NCI-H1048 (cell line): ENCODE results near the gene KCNQ4.

Source experiments
- DNase-seq: peaks from one replicate; lab custom pipeline; 2025; lab: John Stamatoyannopoulos, UW

The KCNQ4 gene

DNA sequence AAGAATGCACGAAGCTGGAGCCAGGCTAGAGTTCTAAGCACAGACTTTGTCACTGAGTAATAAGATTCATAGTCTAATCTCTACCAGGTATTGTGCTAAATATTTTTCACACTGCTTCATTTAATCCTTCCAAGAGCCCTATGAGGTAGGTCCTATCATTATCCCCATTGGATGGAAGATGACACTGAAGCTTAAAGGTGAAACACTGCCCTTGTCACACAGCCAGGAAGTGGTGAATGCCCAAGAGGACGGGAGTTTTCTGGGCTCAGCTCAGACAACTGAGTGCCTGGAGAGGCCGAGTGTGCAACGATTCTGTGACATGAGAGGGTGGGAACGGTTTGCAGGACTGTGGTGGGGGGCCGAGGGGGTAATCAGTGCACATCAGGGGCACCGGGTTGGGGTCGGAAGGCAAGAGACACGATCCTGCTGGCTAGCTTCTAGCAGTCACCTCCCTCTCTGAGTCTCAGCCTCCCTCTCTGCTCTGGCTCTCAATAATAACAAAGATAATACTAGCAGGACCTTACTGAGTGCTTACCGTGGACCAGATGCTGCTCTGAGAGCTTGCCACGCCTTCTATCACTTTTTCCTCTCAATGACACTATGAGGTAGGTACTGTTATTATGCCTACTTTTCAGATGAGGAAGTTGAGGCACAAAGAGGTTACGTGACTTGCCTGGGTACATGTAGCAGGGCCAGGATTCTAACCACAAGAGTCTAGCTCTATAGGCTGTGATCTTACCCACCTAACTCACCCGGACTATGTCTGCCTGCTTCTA lies 12.4 kb downstream of the KCNQ4 start:
- DNase-seq: no peak

DNA sequence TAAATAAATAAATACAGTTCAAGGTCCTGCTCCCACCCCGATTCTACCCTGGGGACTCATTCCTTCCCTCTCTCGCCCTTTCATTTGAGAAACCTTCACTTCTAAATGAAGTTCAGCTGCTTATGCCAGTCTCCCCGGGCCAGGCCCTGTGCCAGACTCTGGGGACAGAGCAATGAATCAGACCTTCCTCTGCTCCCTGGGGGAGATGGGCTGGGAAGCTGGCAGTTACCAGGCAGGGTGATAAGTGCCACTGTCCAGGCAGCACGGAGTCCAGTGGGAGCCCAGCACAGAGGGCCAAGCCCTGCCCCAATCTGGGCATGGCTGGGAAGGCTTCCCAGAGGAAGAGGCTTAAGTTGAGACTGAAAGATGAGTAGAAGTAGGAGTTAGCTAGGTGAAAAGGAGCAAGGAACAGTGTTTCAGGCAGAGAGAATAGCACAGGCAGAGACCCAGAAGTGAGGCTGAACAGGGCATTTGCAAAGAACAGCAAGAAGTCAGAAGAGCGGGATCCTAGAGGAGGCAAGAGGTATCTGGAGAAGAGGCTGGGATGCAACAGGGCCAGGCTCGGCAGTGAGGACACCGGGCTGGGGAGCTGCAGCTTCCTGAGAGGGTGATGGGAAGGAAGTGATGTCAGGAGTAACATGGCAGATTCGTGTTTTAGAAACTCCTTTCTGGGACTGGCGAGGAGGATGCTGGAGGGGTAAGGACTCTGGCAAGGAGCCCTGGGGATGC lies 13.5 kb downstream of the KCNQ4 start:
- no peak for DNase-seq

DNA sequence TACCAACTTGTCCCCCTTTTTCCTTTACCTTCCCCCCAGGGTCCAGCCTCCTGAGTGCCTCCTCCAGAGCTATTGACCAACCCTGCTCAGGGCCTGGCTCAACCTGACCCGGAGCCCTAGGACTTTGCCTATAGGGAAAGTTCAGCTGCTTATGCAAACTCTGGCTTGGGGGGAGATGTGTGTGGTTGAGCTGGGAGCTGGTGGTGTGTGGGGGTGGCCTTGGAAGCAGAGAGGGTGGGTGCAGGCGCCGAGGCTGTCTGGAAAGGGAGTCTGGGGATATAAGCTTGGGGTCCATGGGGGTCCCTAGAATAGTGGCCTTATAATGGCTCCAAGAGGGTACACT lies 14.1 kb downstream of the KCNQ4 start:
- DNase-seq: no peak

DNA sequence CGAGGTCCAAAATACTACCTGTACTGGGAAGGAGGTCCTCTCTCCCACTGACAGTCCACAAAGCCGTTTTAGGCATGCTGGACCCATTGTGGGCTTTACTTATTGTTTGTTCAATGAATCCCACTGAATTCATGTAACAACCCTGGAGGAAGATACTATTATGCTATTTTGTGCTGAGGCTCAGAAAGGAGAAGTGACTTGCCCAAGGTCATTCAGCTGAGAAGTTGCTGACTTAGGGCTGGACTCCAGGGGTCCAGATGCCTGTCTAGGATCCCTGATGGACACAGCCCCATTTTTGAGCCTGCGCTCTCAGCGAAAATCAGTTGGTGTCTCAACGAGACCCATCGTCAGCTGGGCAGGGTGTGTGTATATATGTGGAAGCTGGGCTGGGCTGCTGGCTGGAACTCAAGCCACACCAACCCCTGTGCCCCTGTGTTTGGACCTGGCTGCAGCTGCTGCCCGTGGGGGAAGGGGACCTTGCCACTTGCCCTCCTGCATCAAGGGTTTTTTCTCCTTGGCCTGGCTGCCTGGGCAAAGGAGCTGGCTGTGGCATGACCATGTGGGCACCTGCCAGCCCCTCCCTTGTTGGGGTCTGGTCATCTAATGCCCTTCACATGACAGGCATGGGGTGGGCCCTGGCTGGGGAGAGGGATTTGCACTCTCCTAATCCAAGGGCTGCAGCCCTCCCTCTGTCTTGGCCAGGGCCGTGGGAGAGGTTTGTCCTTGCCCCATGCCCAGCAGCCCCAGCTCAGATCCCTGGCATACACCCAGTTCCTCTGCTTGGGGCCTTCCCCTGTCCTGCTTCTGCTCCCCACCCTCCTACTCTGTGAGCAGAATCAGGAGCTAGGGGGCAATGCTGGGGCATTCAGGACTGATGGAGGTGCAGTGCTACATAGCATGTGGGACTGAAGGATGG lies 15.0 kb downstream of the KCNQ4 start:
- no peak for DNase-seq

DNA sequence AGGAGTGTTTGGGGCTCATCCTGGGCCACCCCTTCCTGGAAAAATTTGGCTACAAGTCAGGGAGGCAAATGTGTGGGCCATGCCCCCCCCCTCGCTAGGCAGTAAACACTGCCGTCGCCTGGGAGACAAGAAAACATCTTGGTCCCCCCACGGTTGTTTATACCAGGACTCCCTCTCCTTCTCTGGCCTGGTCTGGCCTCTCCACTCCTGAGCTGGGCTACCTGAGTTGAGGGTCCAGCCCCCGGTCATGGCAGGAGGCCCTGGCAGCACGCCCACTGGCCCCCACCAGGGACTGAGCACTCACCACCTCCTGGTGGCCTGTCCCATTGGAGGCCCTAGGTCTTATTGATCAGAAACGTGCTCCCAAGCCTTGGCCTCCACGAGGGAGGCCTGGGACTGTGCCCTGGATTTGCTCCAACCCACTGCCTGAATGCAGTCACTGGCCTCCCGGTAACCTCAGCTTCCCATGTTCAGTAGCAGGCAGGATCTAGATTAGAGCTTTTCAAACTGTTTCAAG lies 15.8 kb downstream of the KCNQ4 start:
- no peak for DNase-seq

DNA sequence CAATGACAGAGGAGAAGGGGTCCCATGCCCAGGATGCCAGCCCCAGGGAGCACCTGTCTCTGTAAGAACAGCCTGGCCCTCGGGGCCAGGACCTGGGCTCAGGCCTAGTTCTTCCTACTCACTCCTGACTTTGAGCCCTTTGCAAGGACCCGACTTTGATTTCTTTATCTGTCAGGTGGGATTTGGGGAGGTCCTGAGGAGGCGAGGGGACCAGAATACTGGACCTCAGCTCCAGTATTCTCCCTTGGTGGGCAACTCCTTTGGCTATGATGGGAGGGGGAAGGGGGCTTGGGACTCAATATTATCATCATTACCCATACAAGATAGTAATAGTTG lies 18.1 kb downstream of the KCNQ4 start:
- no peak for DNase-seq

DNA sequence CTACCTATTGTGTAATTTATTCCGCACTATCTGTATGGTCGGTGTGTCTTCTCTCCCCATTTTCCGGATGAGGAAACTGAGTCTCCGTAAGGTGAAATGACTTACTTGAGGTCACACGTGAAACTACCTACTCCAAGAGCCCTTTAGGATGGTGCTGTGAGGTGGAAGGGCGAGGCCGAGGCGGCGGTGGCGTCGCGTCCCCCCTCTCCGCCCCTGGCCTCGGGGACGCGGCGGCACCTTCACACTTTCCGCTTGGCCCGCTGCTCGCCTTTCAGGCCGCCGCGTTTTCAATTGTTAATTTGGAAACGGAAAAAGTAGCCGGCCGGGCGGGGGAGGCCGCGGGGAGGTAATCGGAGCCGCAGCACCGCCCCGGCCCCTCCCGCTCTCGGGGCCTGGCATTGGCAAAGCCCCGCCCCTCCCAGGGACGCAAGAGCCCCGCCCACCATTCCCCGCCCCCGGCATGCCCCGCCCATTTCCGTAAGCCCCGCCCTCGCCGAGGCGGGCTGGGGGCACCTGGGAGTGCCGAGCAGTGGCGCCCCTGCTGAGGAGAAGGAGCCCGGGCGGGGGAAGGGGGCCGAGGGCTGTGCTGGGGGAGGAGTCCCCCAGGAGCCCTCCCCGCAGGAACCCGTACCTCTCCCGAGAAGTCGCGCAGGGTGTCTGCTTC lies 18.6 kb downstream of the KCNQ4 start:
- peak; percentile 55 for DNase-seq

DNA sequence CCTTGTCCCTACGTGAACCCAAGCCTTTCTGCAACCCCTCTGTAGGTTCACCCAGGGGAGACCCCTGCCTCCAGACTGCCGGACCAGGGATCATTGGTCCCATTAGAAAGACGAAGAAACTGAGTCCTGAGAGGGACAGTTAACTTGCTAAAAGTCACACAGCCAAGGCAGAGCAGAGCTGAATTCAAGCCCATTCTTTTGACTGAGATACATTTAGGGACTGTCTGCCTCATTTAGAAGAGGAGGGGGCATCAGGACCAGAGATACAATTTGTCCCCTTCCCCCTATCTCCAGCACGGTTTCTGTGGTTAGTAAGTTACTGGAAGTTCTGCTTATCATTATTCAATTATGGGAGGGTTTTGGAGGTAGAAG lies 19.1 kb downstream of the KCNQ4 start:
- no peak for DNase-seq

DNA sequence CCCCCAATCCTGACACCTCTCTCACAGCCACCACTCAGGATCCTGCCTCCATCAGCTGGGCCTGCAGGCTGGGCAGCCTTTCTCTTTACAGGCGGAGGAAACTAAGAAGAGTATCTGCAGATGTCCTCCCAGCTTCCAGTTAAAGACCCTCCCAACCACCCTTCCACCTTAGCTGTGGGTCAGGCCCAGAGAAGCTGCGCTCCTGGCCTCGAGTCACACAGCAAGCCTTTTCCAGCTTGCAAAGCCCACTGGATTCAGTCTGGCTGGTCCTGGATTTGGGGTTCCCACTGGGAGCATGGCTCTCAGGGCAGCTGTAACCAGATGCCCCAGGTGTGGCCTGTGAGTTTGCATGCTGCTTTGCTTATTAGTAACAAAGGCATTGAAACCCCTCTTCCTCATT lies 19.9 kb downstream of the KCNQ4 start:
- DNase-seq: no peak

DNA sequence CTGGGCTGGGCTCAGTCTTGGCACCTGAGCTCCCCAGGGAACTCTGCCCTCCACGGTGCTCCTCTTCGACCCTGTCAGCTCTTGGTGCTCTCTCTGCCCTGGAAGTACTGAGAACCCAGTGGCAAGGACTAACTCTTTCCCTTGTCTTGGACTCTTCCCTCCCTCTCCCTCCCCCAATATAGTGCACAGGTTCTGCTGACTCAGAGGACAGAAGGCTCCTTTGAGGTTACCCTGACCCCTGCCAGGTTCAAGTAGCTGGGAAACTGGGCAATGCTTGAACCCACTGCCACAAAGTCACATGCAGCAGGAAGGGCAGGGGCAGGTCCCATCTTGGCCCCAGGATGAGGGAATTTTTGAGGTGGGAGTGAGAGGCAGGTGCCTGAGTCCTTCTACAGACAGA lies 20.3 kb downstream of the KCNQ4 start:
- no peak for DNase-seq

DNA sequence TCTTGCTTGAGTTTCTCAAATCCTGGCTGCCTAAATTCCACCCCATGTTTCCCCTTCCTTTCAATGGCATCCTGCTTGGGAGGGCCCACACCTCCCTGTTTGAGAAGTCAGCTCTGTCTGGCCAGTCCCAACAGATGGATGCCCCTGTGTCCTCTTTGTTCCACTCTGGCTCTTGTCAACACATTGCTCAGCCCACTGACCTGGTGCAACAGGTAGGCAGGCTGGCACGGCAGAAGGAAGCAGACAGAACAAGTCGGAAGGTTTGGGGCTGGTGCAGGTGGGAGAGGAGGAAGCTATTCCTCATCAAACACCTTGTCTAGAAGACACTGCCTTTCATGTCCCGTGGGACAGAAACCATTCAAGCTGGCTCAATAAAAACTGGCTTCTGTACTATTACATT lies 22.7 kb downstream of the KCNQ4 start:
- no peak for DNase-seq

DNA sequence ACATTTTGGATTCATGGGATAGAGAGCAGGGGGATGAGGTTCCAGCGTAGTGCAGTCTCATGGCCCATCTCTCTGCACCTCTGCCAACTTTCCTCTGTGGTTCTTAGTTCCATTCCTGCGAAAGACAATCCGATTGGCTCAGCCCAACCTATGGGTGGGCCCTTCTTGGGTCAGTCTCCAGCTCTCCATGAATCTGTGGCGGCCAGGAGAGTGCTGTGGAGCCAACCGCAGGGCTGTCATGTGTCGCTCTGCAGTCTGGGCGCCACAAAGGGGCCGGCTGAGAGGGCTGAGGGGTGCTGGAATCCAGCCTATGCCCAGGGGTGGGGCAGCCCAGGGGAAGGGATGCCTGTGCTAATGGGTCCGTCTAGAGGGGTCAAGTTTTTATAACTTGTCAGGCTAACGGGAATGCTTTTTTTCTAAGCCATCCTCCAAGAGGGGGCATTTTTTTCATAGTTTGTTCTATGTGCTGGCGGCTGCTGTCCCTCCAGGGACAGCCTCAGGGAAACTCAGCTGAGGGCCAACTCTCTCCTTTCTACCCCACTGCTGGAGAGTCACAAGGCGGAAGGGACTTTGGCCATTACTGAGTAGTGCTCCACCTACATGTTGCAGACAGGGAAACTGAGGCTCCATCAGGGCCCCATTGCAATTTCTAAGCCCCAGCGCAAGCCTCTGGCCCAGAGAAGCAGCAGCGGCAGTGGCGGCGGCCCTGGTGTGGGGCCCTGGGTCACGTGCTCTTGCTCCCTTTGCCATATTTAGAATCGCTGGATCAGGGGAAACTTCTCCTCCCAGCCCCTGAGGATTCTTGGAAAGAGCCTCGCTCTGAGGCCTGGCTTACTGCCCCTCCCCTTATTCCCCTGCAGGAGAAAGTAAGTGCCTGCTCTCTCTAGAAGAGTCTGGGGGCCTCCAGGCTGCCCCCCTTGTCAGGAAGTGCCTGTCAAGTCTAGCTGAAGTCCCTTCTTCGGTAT lies 23.4 kb downstream of the KCNQ4 start:
- DNase-seq: no peak

DNA sequence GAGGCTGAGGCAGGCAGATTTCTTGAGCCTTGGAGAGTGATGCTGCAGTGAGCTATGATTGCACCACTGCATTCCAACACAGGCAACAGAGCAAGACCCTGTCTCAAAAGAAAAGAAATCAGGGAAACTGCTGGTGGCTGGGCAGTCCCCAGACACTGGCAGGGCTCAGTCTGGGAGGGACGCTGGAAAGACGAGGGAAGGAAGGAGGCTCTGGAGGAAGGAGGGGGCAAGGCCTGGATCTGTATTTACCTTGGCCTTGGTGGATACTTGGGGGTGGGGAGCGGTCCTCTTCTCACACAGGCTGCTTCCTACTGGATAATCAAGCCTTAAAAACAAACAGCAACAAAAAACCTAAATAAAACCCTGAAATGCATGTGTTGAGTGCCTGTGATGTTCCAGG lies 24.4 kb downstream of the KCNQ4 start:
- no peak for DNase-seq

DNA sequence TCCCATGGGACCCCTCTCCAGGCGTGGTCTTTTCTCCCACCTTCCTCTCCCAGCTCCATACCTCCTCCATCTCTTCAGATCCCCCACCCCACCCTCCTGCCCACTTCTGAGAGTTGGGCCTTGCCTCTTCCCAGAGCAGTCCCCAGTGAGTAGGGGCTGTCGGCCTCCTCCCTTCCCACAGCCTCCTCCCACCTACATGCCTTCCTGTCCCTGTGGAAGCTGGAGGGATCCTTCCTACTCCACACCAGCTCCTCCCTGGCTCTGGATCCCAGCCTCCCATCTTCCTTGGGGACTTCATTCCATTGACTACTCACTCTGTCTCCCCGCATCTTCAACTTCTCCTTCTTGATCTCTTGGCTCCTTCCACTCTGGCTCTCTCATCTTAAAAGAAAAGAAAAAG lies 24.9 kb downstream of the KCNQ4 start:
- no peak for DNase-seq

DNA sequence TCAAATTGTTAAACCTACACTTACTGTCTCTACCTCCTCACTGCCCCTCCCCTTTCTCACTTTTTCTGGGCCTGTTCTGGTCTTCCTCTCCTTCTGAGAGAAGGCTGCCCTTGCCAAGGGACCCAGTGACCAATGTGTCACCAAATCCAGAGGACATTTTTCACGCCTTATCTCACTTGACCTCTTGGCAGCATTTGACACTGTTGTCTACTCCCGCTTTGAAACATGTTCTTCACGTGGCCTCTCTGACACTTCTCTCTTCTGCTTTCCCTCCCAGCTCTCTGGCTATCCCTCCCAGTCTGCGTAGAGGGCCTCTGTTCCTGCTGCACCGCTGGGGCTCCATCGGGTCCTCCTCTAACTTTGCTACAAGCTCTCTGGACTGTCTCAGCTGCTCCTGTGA lies 25.3 kb downstream of the KCNQ4 start:
- DNase-seq: no peak

DNA sequence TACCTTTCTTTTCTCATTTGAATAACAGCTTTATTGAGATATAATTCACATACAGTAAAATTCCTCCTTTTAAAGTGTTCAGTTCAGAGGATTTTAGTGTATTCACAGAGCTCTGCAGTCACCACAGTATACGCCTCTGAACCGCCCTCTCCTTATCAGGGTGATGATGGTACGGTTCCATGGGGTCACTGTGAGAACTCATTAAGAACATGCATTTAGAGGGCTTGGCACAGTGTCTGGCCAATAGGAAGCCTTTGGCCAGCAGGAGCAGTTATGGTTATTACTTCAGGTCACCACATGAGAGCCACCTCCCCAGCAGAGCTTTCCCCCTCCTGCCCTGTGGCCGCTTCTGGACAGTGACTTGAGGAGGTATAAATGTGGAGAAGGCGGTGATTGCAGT lies 27.3 kb downstream of the KCNQ4 start:
- no peak for DNase-seq

DNA sequence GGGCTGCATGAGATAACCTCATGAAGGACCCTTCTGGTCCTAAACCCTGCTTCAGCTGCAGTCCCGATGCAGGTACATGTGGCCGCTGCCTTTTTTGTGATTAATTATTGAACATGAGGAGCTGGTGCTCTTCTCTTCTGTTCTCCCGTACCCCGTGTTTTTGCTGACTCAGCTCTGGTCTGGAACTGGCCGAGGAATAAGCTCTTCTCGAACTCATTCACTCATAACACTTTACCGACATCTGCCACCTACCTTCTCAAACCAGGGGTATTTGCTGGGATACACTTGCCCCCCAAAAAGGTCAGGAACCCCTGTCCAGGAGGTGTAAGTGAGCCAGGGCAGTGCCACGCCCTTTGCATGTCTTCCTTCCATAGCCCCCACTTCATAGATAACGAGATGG lies 31.8 kb downstream of the KCNQ4 start:
- DNase-seq: no peak

DNA sequence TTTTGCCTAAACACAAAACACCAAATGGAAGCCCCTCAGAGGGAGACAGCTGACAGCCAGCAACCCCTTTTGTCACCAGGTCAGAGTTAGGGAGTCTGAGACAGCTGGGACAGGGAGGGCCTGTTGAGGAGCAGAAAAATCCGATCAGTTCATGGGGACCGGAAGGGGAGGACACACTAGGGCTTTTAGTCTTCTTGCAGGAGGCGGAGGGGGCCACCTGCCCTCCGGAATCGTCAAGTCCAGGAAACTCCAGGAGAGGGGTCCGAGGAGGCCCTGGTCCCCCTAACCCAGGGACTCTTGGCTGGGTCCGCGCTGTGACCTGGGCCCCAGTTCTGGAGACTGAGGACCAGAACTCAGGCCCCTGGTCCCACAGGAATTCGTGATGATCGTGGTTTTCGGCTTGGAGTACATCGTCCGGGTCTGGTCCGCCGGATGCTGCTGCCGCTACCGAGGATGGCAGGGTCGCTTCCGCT lies 34.2 kb downstream of the KCNQ4 start:
- DNase-seq: no peak

DNA sequence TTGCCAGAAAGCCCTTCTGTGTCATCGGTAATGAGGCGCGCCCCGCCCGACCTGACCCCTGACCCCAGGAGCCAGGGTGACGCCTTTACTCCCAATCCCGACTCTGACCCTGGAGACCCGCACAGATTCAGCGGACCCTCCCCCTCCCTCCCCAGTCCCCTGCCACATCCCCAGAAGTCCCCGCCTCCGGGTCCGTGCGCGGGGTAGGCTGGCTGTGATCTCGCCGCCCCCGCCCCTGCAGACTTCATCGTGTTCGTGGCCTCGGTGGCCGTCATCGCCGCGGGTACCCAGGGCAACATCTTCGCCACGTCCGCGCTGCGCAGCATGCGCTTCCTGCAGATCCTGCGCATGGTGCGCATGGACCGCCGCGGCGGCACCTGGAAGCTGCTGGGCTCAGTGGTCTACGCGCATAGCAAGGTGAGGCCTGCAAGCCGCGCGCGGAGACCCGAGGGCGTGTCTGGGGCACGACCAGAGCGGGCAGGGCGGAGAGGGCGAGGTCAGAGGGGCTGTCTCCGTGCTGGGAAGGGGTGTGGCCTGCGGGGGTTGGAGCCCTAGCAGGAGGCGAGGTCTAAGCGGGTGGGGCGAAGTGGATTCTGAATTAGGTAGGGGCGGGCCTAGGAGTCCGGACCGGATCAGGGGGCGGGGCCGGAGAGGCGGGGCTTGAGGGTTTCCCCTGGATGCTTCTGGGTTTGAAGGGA lies 34.8 kb downstream of the KCNQ4 start:
- DNase-seq: no peak

DNA sequence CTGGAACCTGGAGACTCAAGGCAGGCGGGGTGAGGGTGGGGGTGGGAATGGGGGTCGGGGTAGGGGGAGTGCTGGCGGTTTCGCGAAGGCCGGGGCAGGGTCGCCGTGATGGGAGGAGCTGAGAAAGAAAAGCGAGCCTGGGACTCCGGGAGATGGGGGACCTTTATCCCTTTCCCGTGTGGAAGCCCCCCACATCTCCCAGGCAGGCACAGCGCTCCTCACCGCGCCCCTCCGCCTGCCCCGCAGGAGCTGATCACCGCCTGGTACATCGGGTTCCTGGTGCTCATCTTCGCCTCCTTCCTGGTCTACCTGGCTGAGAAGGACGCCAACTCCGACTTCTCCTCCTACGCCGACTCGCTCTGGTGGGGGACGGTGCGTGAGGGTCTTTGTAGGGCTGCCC lies 35.5 kb downstream of the KCNQ4 start:
- DNase-seq: no peak
